A549 (cell line): ENCODE results near the gene GNPAT. TPM values are rescaled to one million over a fixed set of nuclear protein-coding genes. Genes with fewer than 3 reads are reported as not detected.

ENCODE experiments used
- ATAC-seq, 2 experiments: fragments of 200-7000 bp in 1 of 2; fragments of >200 bp in 1 of 2; cut with Nextera tagmentation in 1 of 2; cut with Tn5 transposase in 1 of 2; 3 replicates each; pipeline versions ENCODE4 v1.8.0 to v1.9.1; 2018 to 2020; ENCODE audit warnings: mild to moderate bottlenecking in 1 of 2, moderate library complexity in 1 of 2
- CTCF ChIA-PET: fragments of 300-600 bp; sonication (Branson Sonifier 250); formaldehyde crosslinking; extraction: SDS; loops from one replicate; lab custom pipeline; 2021; ENCODE audit warnings: antibody characterized with exemption, inconsistent platforms; lab: Yijun Ruan, JAX
- POLR2A ChIA-PET: fragments of 350-600 bp; formaldehyde crosslinking; extraction: SDS; loops from one replicate; lab custom pipeline; 2021; ENCODE audit warnings: antibody characterized with exemption, inconsistent platforms; lab: Yijun Ruan, JAX
- DNase-seq, 2 experiments: peaks; one replicate each; pipeline versions ENCODE4 v3.0.0 to v3.0.0-alpha.2; 2011 to 2016; ENCODE audit warnings: low read depth in 1 of 2, low spot score in 1 of 2
- FAIRE-seq: peaks from 2 replicates; lab custom pipeline; 2011; peaks lifted over from hg19 to GRCh38; lab: Jason Lieb, UNC
- H3K27ac ChIP-seq, 2 experiments: fragments of >200 bp; sonication (Bioruptor Twin); formaldehyde crosslinking; 3 replicates each; pipeline ENCODE4 v1.5.1; 2016 to 2017
- H3K4me1 ChIP-seq: fragments of >200 bp; sonication (Bioruptor Twin); formaldehyde crosslinking; 3 replicates; pipeline ENCODE4 v1.6.1; 2016
- H3K4me2 ChIP-seq: fragments of >200 bp; sonication (Bioruptor Twin); formaldehyde crosslinking; 3 replicates; pipeline ENCODE4 v1.6.1; 2016
- H3K4me3 ChIP-seq: fragments of >200 bp; sonication (Bioruptor Twin); formaldehyde crosslinking; 3 replicates; pipeline ENCODE4 v1.5.1; 2016
- H3K9me3 ChIP-seq: fragments of >200 bp; sonication (Bioruptor Twin); formaldehyde crosslinking; 3 replicates; pipeline ENCODE4 v1.6.1; 2016
- CHD2 ChIP-seq: fragments of 150-350 bp; IDR thresholded peaks from 2 replicates; pipeline ENCODE4 v1.6.1; 2014; ENCODE audit warnings: low read length; ENCODE audit not compliant: partially characterized antibody
- CHD4 ChIP-seq: fragments of 200-600 bp; sonication (generic); IDR thresholded peaks from 2 replicates; pipeline ENCODE4 v1.6.1; 2016; ENCODE audit warnings: antibody characterized with exemption, mild to moderate bottlenecking, borderline replicate concordance
- EHF ChIP-seq: fragments of 250-450 bp; sonication (Bioruptor Pico); IDR thresholded peaks from 2 replicates; pipeline ENCODE4 v1.5.0; 2020; ENCODE audit warnings: mild to moderate bottlenecking
- EHMT2 ChIP-seq: fragments of 200-600 bp; sonication (generic); IDR thresholded peaks from 2 replicates; pipeline ENCODE4 v1.6.1; 2016; ENCODE audit warnings: antibody characterized with exemption, low read depth, mild to moderate bottlenecking, moderate library complexity
- HDAC2 ChIP-seq: fragments of 200-600 bp; sonication (generic); IDR thresholded peaks from 2 replicates; pipeline ENCODE4 v1.6.1; 2016
- HEYL ChIP-seq: fragments of 250-450 bp; sonication (Bioruptor Pico); IDR thresholded peaks from 2 replicates; pipeline ENCODE4 v1.8.0; 2021; ENCODE audit warnings: mild to moderate bottlenecking, moderate library complexity
- HOXA7 ChIP-seq: fragments of 250-450 bp; sonication (Bioruptor Pico); IDR thresholded peaks from 2 replicates; pipeline ENCODE4 v1.5.0; 2020; ENCODE audit warnings: mild to moderate bottlenecking, moderate library complexity
- HOXB5 ChIP-seq: fragments of 250-450 bp; sonication (Bioruptor Pico); IDR thresholded peaks from 2 replicates; pipeline ENCODE4 v1.5.0; 2020; ENCODE audit warnings: mild to moderate bottlenecking, moderate library complexity
- JUNB ChIP-seq: fragments of >200 bp; sonication (Bioruptor Twin); formaldehyde crosslinking; IDR thresholded peaks from 2 replicates; pipeline ENCODE4 v1.6.1; 2016
- MYC ChIP-seq: IDR thresholded peaks from 2 replicates; pipeline ENCODE4 v1.6.1; 2012; ENCODE audit warnings: mild to moderate bottlenecking, inconsistent platforms, low read length, improper control_type of control experiment, borderline replicate concordance
- NFE2L2 ChIP-seq: fragments of 150-350 bp; conservative IDR thresholded peaks from 2 replicates; pipeline ENCODE4 v1.6.1; 2014; ENCODE audit warnings: low read length
- NPAS2 ChIP-seq: fragments of 250-450 bp; sonication (Bioruptor Pico); IDR thresholded peaks from 2 replicates; pipeline ENCODE4 v1.8.0; 2022; ENCODE audit warnings: mild to moderate bottlenecking, moderate library complexity, borderline replicate concordance
- POLR2A ChIP-seq: IDR thresholded peaks from 2 replicates; pipeline ENCODE4 v1.6.1; 2012; ENCODE audit warnings: mild to moderate bottlenecking, low read length
- RARB ChIP-seq: fragments of 250-450 bp; sonication (Bioruptor Pico); IDR thresholded peaks from 2 replicates; pipeline ENCODE4 v1.8.0; 2021; ENCODE audit warnings: mild to moderate bottlenecking, moderate library complexity
- RCOR1 ChIP-seq: fragments of 150-350 bp; IDR thresholded peaks from 2 replicates; pipeline ENCODE4 v1.6.1; 2014; ENCODE audit warnings: antibody characterized with exemption, low read length, low read depth
- RFX5 ChIP-seq: fragments of 450-650 bp; IDR thresholded peaks from 2 replicates; pipeline ENCODE4 v1.7.1; 2014; ENCODE audit warnings: antibody characterized with exemption, mild to moderate bottlenecking, moderate library complexity
- SREBF2 ChIP-seq: fragments of 450-650 bp; IDR thresholded peaks from 2 replicates; pipeline ENCODE4 v1.6.1; 2014; ENCODE audit warnings: mild to moderate bottlenecking, moderate library complexity
- TFCP2L1 ChIP-seq: fragments of 250-450 bp; sonication (Bioruptor Pico); IDR thresholded peaks from 2 replicates; pipeline ENCODE4 v1.5.0; 2021; ENCODE audit warnings: mild to moderate bottlenecking
- TP53 ChIP-seq: fragments of 250-450 bp; sonication (Bioruptor Pico); IDR thresholded peaks from 2 replicates; pipeline ENCODE4 v1.5.0; 2021; ENCODE audit warnings: mild to moderate bottlenecking, moderate library complexity
- WGBS: methylation state at CpG from one replicate; pipeline ENCODE4 v1.1.6; 2017; ENCODE audit errors: missing lambda C conversion rate; 5-methylcytosine and 5-hydroxymethylcytosine counted together
- polyA plus RNA-seq, 4 experiments: library from polyadenylated mRNA; depleted of rRNA in 3 of 4; stranded (reverse); fragments of >200 nt; fragmentation: RNase III in 1 of 4; extraction: RNeasy Plus Mini Kit Qiagen cat#74134 plus additional on column Dnase treatment in 1 of 4; gene quantifications; 2 replicates in 3 of 4; 3 replicates in 1 of 4; pipeline ENCODE4 v1.2.3, GENCODE V29; 2011 to 2017
- TF ChIP-seq, protein P1 (sequence below): fragments of 250-450 bp; sonication (Bioruptor Pico); IDR thresholded peaks from 2 replicates; pipeline ENCODE4 v1.5.0; 2021; ENCODE audit warnings: mild to moderate bottlenecking, moderate library complexity, borderline replicate concordance

GNPAT gene
- polyA plus RNA-seq, 2 of the 4 experiments (the other 2 are of a cell fraction) = 44.1 to 62.7 TPM

DNA sequence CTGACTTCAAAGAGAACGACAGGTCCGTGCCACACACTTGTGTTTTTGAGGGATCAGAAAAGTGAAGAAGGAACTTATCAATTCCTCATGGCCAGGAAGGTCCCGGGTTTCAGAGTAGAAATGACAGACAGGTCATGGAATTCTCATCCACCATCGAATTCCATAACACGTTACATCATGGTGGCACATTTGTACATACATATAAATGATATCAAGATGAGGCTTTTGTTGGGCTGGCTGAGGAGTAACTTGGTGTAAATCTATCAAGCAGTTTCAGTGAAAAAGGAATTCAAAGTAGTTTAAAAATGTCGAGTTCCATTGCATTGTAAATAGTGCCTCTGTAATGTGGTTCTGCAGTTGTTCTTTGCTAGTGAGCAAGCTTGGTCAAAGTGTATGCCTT lies 22.9 kb upstream of the GNPAT start:
- TF ChIP-seq EHMT2 (no peak), RARB (CRISPR knock-in tag) (no peak), CHD4 (no peak)
- Histone ChIP-seq H3K4me2 (no peak overlapping the region), H3K4me3 (no peak overlapping the region), H3K9me3 (no peaks in the 10 kb centered on the region), H3K27ac (no peak overlapping the region), H3K4me1 (no peaks in the 10 kb centered on the region)
- ATAC-seq (no peak), DNase-seq (no peak), FAIRE-seq (no peak)
- WGBS = 56% methylated on average over 6 of the region's 6 CpGs
- POLR2A ChIA-PET = no interaction called here
- CTCF ChIA-PET = interaction anchor here (1.0 to 2.0 kb wide), 2 partner anchors 9 to 11 kb away, joined by 4 to 7 read pairs; no protein-coding TSS in a partner anchor

DNA sequence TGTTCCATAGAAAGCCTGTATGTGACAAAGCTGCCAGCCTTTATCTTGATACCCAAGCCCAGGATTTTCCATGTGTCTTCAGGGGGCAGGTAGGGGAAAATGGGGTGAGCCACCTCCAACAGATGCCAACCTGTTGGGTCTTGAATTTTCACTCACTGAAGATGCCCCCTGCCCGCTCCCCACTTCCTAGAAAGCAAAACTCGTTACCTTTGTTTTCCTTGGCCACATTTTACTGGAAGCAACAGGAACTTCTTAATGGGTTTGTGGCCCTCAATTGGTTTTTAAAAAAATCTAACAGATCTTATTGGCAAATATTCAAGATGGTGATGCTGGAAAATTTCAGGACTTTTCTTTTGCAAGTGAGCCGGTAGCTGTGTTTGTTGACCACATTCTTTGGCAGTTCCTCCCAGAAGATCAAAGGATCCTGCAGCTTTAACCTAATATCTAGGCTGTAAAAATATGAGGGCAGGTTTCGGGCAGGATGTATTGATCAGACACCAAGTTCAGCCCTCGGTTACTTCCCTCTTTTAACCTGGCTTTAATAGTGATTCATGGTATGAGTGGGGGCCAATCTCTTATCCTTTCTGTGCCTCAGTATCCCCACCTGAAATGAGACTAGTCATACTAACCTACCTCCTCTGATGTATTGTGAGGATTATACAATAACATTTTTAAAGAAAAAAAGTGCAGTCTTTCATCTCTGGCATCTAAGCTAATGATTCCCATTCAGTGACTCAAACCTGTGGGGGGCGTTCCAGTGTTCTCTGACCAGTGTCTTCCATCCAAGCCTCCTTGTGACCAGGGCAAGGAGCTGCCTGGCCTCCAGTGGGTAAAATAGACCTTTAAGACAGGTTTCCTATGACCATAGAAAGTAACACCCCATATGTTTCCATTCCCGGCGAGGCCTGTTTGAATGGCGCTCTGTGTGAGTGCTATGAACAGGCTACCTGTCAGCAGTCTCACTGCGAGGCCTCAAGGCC lies 21.3 kb upstream of the GNPAT start:
- POLR2A ChIA-PET = no interaction called here
- ATAC-seq = no peak; a peak in 1 of 6 replicates
- no peak for TF ChIP-seq HOXA7 (CRISPR knock-in tag)
- TF ChIP-seq EHF = no peak
- no peak for TF ChIP-seq SREBF2
- no peak for TF ChIP-seq JUNB
- H3K9me3 ChIP-seq = no peaks in the 10 kb centered on the region
- H3K27ac ChIP-seq = no peak overlapping the region
- CTCF ChIA-PET = interaction anchor here (1.4 to 2.3 kb wide), 2 partner anchors 9 to 136 kb away, joined by 3 to 20 read pairs; no protein-coding TSS in a partner anchor
- DNase-seq = no peak
- H3K4me3 ChIP-seq = no peak overlapping the region
- H3K4me1 ChIP-seq = no peaks in the 10 kb centered on the region
- no peak for FAIRE-seq
- 67% methylated on average over 9 of the region's 10 CpGs for WGBS
- H3K4me2 ChIP-seq = no peak overlapping the region

DNA sequence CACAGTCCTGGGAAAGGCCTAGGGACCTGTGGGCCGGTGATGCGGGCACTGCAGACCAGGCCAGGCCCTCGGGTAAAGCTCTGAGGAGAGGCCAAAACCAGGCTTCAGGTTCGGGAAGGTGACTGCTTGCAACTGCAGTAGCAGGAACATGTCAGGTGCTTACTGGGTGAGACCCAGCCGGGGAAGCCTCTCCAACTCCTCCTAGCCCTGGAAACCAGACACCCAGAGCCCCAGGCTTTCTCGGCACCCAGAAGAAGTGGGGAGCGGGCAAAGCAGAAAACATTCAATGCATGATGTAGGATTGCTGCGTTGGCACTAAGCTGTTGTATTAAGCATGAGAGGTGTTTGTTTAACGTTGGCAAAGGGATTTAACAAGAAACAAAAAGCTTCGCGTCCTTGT lies 20.2 kb upstream of the GNPAT start:
- ATAC-seq (no peak), DNase-seq (no peak), FAIRE-seq (no peak)
- Histone ChIP-seq H3K9me3 (no peaks in the 10 kb centered on the region), H3K4me2 (no peak overlapping the region), H3K4me3 (no peak overlapping the region), H3K4me1 (no peaks in the 10 kb centered on the region), H3K27ac (no peak overlapping the region)
- 90% methylated on average over 11 of the region's 11 CpGs for WGBS
- no peak for TF ChIP-seq TP53
- no peak for TF ChIP-seq HOXA7 (CRISPR knock-in tag)
- TF ChIP-seq, protein P1, sequence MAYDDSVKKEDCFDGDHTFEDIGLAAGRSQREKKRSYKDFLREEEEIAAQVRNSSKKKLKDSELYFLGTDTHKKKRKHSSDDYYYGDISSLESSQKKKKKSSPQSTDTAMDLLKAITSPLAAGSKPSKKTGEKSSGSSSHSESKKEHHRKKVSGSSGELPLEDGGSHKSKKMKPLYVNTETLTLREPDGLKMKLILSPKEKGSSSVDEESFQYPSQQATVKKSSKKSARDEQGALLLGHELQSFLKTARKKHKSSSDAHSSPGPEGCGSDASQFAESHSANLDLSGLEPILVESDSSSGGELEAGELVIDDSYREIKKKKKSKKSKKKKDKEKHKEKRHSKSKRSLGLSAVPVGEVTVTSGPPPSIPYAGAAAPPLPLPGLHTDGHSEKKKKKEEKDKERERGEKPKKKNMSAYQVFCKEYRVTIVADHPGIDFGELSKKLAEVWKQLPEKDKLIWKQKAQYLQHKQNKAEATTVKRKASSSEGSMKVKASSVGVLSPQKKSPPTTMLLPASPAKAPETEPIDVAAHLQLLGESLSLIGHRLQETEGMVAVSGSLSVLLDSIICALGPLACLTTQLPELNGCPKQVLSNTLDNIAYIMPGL = no peak
- TF ChIP-seq RFX5 = no peak
- TF ChIP-seq CHD2 = no peak
- TF ChIP-seq TFCP2L1 (CRISPR knock-in tag) = no peak
- TF ChIP-seq RCOR1 = no peak
- no peak for TF ChIP-seq HOXB5 (CRISPR knock-in tag)
- TF ChIP-seq POLR2A = no peak
- no peak for TF ChIP-seq MYC
- no peak for TF ChIP-seq HEYL
- TF ChIP-seq HDAC2 = no peak
- TF ChIP-seq RARB (CRISPR knock-in tag) = no peak
- TF ChIP-seq NFE2L2 = no peak
- no peak for TF ChIP-seq NPAS2 (CRISPR knock-in tag)
- ChIA-PET POLR2A (no interaction called here), CTCF (interaction anchor here (2.3 kb wide), 1 partner anchor 10 kb away, joined by 20 read pairs; no protein-coding TSS in a partner anchor)
